Neuron (in vitro differentiated cells): ENCODE results near the gene IL19.

Source experiments
- H2AFZ ChIP-seq: one replicate; pipeline ENCODE4 v1.6.1; 2013; ENCODE audit warnings: low read depth, mild to moderate bottlenecking, inconsistent platforms, low read length, moderate library complexity
- H3K27me3 ChIP-seq: one replicate; pipeline ENCODE4 v1.6.1; 2013; ENCODE audit warnings: low read length; ENCODE audit not compliant: insufficient read depth
- H3K36me3 ChIP-seq: one replicate; pipeline ENCODE4 v1.6.1; 2013; ENCODE audit warnings: low read length; ENCODE audit not compliant: insufficient read depth
- H3K4me1 ChIP-seq: one replicate; pipeline ENCODE4 v1.6.1; 2013; ENCODE audit warnings: low read length; ENCODE audit not compliant: insufficient read depth
- H3K4me3 ChIP-seq: 2 replicates; pipeline ENCODE4 v1.5.1; 2013; ENCODE audit warnings: mild to moderate bottlenecking, low read length, moderate library complexity
- H3K9me3 ChIP-seq: one replicate; pipeline ENCODE4 v1.6.1; 2013; ENCODE audit warnings: low read length

IL19 gene

DNA sequence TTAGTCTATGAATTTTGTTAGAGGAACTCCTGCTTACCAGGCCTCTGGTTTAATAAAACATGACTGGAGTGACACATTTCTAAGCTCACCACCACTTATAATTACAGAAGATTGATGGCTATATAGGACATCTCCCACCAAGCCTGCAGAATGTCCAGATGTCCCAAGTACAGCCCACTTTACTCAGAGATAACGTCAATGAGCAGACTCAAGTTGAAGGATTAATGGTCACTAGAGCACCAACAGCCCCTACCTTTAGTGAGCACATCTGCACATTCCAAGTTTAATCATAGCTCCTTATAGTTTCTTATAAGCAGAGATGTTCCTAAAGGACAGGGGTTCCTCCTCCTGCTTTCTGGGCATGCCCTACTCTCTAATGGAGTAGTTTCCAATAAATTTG is 57.5 kb downstream of the IL19 start:
- no peak overlapping the region for H3K4me3 ChIP-seq
- H2AFZ ChIP-seq: no peak overlapping the region
- H3K36me3 ChIP-seq: no peaks in the 10 kb centered on the region
- H3K27me3 ChIP-seq: no peaks in the 10 kb centered on the region
- no peaks in the 10 kb centered on the region for H3K9me3 ChIP-seq
- no peaks in the 10 kb centered on the region for H3K4me1 ChIP-seq

DNA sequence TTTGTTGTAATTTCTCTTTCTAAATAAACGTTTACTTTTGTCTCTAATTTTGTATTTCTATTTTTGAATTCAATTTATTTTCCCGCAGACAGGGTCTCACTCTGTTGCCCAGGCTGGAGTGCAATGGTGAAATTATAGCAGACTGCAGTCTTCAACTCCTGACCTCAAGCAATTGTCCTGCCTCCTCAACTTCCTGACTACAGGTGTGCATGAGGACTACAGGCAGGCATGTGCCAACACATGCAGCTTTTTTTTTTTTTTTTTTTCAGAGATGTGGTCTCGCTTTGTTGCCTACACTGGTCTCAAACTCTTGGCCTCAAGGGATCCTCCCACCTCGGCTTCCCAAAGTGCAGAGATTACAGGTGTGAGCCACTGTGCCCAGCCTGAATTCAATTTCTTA is 58.2 kb downstream of the IL19 start:
- H3K27me3 ChIP-seq: no peaks in the 10 kb centered on the region
- no peaks in the 10 kb centered on the region for H3K9me3 ChIP-seq
- no peak overlapping the region for H3K4me3 ChIP-seq
- H2AFZ ChIP-seq: no peak overlapping the region
- H3K4me1 ChIP-seq: no peaks in the 10 kb centered on the region
- H3K36me3 ChIP-seq: no peaks in the 10 kb centered on the region

DNA sequence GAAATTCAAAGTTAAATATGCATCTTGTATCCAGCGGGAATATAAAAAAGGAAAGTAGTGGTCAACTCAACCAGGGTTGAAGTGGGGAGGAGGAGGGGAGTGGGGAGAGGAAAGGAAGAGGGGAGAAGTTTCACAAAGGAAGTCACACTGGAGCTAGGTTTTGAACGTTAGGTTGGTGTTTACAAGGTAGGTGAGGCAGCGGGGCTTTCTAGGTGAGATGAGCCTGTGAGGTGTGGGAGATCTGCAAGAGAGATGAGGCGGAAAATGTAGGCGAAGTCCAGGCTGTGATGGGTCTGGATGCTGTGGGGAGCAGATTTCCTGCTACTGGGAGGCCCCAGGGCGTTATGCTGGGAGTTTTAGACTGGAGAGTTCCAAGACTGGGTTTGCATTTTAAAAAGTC is 58.7 kb downstream of the IL19 start:
- H3K27me3 ChIP-seq: no peaks in the 10 kb centered on the region
- no peaks in the 10 kb centered on the region for H3K9me3 ChIP-seq
- H3K36me3 ChIP-seq: no peaks in the 10 kb centered on the region
- no peak overlapping the region for H3K4me3 ChIP-seq
- no peaks in the 10 kb centered on the region for H3K4me1 ChIP-seq
- no peak overlapping the region for H2AFZ ChIP-seq

DNA sequence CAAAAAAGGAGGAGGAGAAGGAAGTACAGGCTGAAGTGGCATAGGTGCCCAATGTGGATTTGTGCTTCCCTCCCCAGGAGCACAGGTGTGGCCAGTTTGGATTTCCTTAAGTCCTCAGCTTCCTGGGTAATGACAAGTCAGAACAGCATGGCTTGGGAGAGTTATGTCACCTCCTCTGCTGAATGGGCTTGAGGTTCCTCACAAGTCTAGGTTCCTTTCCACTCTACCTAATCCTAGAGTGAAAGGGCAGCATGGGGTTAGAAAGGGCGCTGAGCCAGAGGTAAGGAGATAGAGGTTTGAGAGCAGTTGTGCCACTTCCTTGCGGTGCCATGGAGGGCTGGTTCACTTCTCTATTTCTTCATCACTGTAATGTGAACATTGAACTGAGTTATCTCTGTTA is 59.3 kb downstream of the IL19 start:
- no peaks in the 10 kb centered on the region for H3K36me3 ChIP-seq
- no peak overlapping the region for H2AFZ ChIP-seq

DNA sequence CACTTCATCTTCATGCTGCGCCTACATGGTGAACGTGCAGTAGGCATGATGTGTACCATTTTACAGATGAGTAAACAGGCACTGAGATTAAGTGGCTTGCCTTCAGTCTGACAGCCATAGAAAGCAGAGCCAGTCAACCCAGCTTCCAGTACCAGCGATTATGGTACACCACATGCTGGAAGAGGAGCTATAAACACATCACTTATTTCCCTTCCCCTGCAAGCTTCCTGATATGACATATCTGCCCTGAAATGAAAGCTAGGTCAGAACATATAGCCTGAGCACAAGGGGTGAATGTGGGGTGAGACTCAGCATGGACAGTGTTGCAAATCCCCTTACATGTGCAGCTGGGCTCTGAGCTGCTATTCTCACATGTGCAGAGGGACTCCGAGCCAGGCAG is 61.1 kb downstream of the IL19 start:
- Histone ChIP-seq H3K36me3 (no peaks in the 10 kb centered on the region), H3K4me3 (no peak overlapping the region), H3K9me3 (no peaks in the 10 kb centered on the region), H3K4me1 (no peaks in the 10 kb centered on the region), H3K27me3 (peaks cover 3% of the 10 kb centered on the region), H2AFZ (no peak overlapping the region)

More for the DNA sequence above, 59.3 kb downstream of the IL19 start:
- H3K4me1 ChIP-seq: no peaks in the 10 kb centered on the region
- H3K9me3 ChIP-seq: no peaks in the 10 kb centered on the region
- no peaks in the 10 kb centered on the region for H3K27me3 ChIP-seq
- no peak overlapping the region for H3K4me3 ChIP-seq

DNA sequence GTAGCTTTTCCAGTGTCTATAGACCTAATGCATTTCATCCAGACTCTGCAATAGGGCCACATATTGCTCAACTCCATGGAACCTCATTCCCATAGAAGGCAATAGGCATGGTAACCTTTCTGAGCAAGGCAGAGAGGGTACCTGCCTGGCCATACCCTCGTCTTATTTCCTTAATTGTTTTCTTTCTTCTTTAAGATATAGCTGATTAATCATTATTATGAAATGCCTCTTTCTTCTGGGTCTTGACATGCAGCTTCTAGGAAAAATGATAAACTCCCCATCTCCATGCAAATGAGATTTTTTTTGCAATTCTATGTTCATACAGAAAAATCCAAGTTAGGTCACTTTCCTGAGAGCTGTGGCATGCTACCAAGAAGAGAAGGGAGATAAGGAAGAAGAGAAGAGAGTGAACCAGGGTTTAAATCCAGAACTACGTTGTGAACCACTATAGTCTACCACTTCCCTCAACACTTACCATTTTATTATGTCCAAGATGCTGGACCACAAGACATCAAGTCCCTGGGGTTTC is 61.8 kb downstream of the IL19 start:
- Histone ChIP-seq H3K9me3 (no peaks in the 10 kb centered on the region), H3K4me1 (no peaks in the 10 kb centered on the region), H3K36me3 (no peaks in the 10 kb centered on the region), H3K4me3 (no peak overlapping the region), H2AFZ (no peak overlapping the region), H3K27me3 (peaks cover 3% of the 10 kb centered on the region)

DNA sequence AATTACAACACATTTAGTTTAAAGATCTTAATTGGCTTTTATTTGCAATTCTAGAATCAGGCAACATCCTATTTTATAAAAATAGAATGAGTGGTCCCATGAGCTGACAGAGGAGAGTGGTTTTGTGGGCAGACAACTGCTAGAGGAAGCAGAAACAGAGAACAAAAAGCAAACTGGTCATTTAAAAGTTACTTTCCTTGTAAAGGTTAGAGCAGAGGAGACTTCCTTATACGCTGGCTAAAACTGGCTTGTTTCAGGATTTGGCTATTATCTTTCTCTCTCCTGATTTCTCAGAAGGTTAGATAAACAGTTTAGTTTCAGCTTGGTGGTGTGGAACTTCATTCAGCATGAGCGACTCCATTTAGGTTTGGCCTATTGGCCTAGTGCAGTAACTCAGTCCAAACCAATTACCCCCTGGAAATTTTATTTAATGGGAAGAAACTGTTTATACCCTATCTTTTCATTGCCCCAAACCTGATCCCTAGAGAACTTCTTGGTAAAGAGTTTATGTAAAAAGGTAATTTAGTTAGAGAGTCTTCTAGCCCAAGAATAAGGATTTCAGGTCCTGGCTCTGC is 62.6 kb downstream of the IL19 start:
- no peak overlapping the region for H3K4me3 ChIP-seq
- H2AFZ ChIP-seq: no peak overlapping the region
- H3K27me3 ChIP-seq: peaks cover 3% of the 10 kb centered on the region
- no peaks in the 10 kb centered on the region for H3K36me3 ChIP-seq
- H3K4me1 ChIP-seq: no peaks in the 10 kb centered on the region
- H3K9me3 ChIP-seq: no peaks in the 10 kb centered on the region

DNA sequence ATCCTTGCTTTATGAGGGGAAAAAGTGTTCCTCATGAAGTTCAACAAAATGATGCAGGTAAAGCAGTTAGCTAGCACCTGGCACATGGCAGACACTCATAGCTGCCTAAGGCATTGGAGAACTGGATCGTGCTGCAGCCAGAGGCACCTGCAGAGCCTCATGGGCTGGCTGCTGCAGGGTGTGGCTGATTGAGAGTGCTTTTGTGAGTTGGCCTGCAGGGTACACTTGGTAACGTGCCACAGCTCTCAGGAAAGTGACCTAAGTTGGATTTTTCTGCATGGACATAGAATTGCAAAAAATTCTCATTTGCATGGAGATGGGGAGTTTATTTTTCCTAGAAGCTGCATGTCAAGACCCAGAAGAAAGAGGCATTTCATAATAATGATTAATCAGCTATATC is 63.2 kb downstream of the IL19 start:
- Histone ChIP-seq H2AFZ (no peak overlapping the region), H3K27me3 (peaks cover 6% of the 10 kb centered on the region), H3K4me1 (no peaks in the 10 kb centered on the region), H3K9me3 (no peaks in the 10 kb centered on the region), H3K36me3 (no peaks in the 10 kb centered on the region), H3K4me3 (no peak overlapping the region)

DNA sequence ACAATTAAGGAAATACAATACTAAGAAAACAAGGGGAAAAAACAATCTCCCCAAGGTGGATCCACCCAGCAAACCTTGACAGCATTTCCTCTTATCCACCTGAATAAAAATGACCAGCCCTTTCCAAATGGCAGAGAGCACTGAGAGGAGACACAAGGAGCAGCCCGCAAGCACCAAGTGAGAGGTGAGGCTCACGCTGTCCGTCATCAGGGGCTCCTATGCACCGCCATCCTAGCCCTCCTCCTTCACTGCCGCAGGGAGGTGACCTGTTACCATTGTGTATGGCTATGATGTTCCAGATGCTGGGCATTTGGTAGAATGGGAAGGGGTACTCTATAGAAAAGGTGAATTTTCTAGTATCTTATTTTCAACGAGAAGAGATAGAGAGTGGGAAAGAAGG is 63.6 kb downstream of the IL19 start:
- Histone ChIP-seq H2AFZ (no peak overlapping the region), H3K9me3 (no peaks in the 10 kb centered on the region), H3K4me1 (no peaks in the 10 kb centered on the region), H3K4me3 (no peak overlapping the region), H3K36me3 (no peaks in the 10 kb centered on the region), H3K27me3 (peaks cover 10% of the 10 kb centered on the region)

DNA sequence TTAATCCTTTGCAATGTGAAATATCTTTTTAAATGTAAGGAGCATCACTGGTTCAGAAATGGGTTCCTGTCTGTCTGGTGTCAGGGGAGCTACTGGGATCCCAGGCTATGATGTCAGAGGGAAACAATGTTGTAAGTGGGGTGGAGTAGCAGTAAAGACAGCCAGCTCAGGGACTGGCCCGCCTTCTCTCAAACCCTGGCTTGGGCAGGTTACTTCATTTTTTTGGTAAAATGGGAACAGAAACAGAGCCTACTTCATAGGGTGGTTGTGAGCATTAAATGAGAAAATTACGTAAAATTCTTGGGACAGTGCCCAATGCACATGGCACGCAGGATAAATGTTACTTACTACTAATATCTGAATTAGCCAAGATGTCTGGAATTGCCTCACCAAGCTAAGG is 64.1 kb downstream of the IL19 start:
- no peak overlapping the region for H3K4me3 ChIP-seq
- H3K9me3 ChIP-seq: no peaks in the 10 kb centered on the region
- no peaks in the 10 kb centered on the region for H3K36me3 ChIP-seq
- H3K4me1 ChIP-seq: no peaks in the 10 kb centered on the region
- H2AFZ ChIP-seq: no peak overlapping the region
- H3K27me3 ChIP-seq: peaks cover 11% of the 10 kb centered on the region

DNA sequence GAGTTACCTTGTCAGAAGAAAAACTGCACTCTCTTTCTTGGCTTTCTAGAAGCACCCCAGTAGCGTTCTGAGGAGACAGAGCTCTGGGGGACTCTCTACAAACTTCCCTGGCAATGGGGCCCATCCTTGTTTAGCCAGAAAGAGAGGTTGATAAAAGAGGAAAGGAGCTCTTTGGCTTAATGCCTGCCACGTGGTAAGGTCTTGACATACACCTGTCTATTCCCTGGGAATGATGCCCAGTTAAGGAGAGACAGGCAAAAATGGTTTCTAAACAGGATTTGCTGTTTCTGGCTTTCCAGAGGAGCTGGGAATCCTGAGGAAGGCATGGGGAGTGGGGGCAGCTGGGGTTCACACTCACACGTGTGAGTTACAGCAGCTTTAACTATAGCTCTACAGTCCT is 64.6 kb downstream of the IL19 start:
- no peaks in the 10 kb centered on the region for H3K9me3 ChIP-seq
- no peaks in the 10 kb centered on the region for H3K36me3 ChIP-seq
- no peak overlapping the region for H2AFZ ChIP-seq
- H3K27me3 ChIP-seq: peaks cover 11% of the 10 kb centered on the region
- no peaks in the 10 kb centered on the region for H3K4me1 ChIP-seq
- no peak overlapping the region for H3K4me3 ChIP-seq

DNA sequence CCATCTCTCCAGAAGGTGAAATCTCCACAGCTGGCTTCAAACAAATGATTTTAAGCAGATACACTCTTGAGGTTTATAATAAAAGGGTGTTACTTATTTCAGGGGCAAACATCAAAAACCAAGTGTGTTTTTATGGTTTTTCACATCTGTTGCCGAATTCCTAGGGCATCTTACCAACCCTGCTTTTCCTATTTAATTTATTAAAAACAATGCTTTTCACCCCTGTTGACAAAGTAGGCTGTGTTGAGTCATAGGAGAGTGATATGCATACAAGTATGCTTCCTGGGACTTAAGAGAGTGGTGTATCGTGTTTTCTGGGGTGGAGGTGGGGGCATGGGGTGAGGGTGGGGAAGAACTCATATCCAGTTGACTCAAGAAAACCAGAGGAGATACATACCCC is 65.5 kb downstream of the IL19 start:
- no peak overlapping the region for H2AFZ ChIP-seq
- H3K27me3 ChIP-seq: peaks cover 11% of the 10 kb centered on the region
- H3K4me3 ChIP-seq: no peak overlapping the region
- no peaks in the 10 kb centered on the region for H3K36me3 ChIP-seq
- H3K4me1 ChIP-seq: no peaks in the 10 kb centered on the region
- no peaks in the 10 kb centered on the region for H3K9me3 ChIP-seq

DNA sequence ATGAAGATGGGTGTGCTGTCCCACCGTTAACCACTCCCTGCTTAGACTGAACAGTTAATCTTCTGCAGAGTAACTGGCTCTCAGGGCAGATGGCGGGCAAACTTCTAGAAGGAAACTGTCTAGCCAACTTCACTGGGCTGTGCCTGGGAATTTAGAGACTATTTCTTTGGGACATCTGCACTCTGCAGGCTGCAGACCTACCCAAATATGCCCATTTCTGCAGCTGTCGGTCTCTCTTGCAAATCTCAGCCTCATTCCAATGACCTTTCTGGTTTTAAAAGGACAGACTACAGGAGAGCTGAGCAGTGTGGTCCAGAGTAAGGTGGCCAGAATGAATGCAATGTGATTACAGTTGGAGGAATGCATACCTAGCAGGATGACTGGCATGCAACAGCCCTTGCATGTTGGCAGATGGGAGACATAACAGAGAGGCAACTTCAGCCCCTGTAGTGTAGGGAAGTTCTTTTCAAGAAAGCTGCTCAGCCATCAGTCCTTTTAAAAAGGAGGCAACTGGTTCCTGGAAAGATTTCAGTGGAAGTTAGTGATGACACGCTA is 68.5 kb downstream of the IL19 start:
- Histone ChIP-seq H3K4me3 (no peak overlapping the region), H3K4me1 (peaks cover 12% of the 10 kb centered on the region), H3K9me3 (no peaks in the 10 kb centered on the region), H3K27me3 (peaks cover 11% of the 10 kb centered on the region), H2AFZ (no peak overlapping the region), H3K36me3 (no peaks in the 10 kb centered on the region)

DNA sequence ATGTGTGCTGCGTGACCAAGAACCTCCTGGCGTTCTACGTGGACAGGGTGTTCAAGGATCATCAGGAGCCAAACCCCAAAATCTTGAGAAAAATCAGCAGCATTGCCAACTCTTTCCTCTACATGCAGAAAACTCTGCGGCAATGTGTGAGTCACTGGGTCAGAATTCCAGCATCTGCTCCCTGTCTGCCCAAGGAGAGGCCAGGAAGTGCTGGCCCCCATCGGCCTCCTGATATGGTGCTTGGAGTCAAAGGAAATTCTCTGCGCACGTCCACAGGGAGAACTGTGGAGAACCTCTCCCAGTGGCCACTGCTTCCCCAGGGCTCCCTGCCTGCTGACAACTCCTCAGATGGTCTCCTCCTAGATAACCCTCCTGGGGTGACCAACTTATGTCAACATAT is 69.3 kb downstream of the IL19 start:
- H2AFZ ChIP-seq: no peak overlapping the region
- H3K36me3 ChIP-seq: no peaks in the 10 kb centered on the region

More for the DNA sequence above, 69.3 kb downstream of the IL19 start:
- Histone ChIP-seq H3K27me3 (peaks cover 11% of the 10 kb centered on the region), H3K4me3 (no peak overlapping the region), H3K9me3 (no peaks in the 10 kb centered on the region), H3K4me1 (peaks cover 12% of the 10 kb centered on the region)
